Activated gamma-delta T cell treated with Interleukin-2 at 50 U/mL for 16 hours (primary cell): ENCODE data around the gene LAP3.
"Not testable (repeated sequence)": the region's sequence is repeated elsewhere in the genome, so short reads cannot be mapped to it uniquely, and the experiment has no call there.

Experiments
- DNase-seq: peaks from one replicate; pipeline ENCODE4 v3.0.0-alpha.2; 2020

LAP3 gene

GRCh38 chr4:17565846-17566245 is 11.2 kb upstream of the LAP3 start:
- no peak for DNase-seq

GRCh38 chr4:17567271-17567670 is 9.7 kb upstream of the LAP3 start:
- no peak for DNase-seq

GRCh38 chr4:17574206-17574605 is 2.8 kb upstream of the LAP3 start:
- no peak for DNase-seq

- DNase-seq = not testable (repeated sequence)
These were observed 1.8 kb upstream of the LAP3 start for GRCh38 chr4:17575177-17575576.

- peak; percentile 28 for DNase-seq
These were observed 875 bp downstream of the LAP3 start for GRCh38 chr4:17577665-17578481.

GRCh38 chr4:17578482-17578891 is 1.5 kb downstream of the LAP3 start:
- DNase-seq = no peak

GRCh38 chr4:17580969-17581368 is 4.0 kb downstream of the LAP3 start:
- no peak for DNase-seq

- no peak for DNase-seq
These were observed 6.3 kb downstream of the LAP3 start for GRCh38 chr4:17583276-17583675.

GRCh38 chr4:17583941-17584340 is 6.9 kb downstream of the LAP3 start:
- no peak for DNase-seq

GRCh38 chr4:17584521-17585213 is 7.7 kb downstream of the LAP3 start:
- no peak for DNase-seq

GRCh38 chr4:17587094-17587822 is 10.3 kb downstream of the LAP3 start:
- DNase-seq = no peak

GRCh38 chr4:17589355-17589754 is 12.4 kb downstream of the LAP3 start:
- no peak for DNase-seq

- DNase-seq = no peak
These were observed 18.5 kb downstream of the LAP3 start for GRCh38 chr4:17595471-17596005.

GRCh38 chr4:17597517-17597916 is 20.5 kb downstream of the LAP3 start:
- no peak for DNase-seq

GRCh38 chr4:17599826-17600225 is 22.8 kb downstream of the LAP3 start:
- DNase-seq = no peak

GRCh38 chr4:17605236-17605635 is 28.2 kb downstream of the LAP3 start:
- no peak for DNase-seq

- no peak for DNase-seq
These were observed 36.9 kb downstream of the LAP3 start for GRCh38 chr4:17613761-17614415.

- peak; percentile 95 for DNase-seq
These were observed 37.7 kb downstream of the LAP3 start, which contains the start of gene MED28 for GRCh38 chr4:17614416-17615299. Gene MED28 (plus strand): TSS chr4:17614641. CDS start chr4:17614655, 14 bp downstream.

GRCh38 chr4:17616283-17616682 is 39.3 kb downstream of the LAP3 start:
- no peak for DNase-seq

GRCh38 chr4:17618926-17619325 is 41.9 kb downstream of the LAP3 start:
- no peak for DNase-seq

GRCh38 chr4:17619416-17620105 is 42.6 kb downstream of the LAP3 start:
- no peak for DNase-seq
